Choroid plexus epithelial cell (primary cell): ENCODE data around the gene PEX26.
"Not testable (repeated sequence)": the region's sequence is repeated elsewhere in the genome, so short reads cannot be mapped to it uniquely, and the experiment has no call there.

Experiments
- DNase-seq: peaks from one replicate; pipeline ENCODE4 v3.0.0-alpha.2; 2010; ENCODE audit warnings: low read depth
- H3K4me3 ChIP-seq: 2 replicates; pipeline ENCODE4 v1.5.1; 2011; ENCODE audit warnings: low read depth, mild to moderate bottlenecking, control low read depth, low read length, moderate library complexity
- CTCF ChIP-seq: conservative IDR thresholded peaks from 2 replicates; pipeline ENCODE4 v1.5.1; 2011; ENCODE audit warnings: low read depth, mild to moderate bottlenecking, control low read depth, inconsistent platforms, low read length, moderate library complexity

Gene PEX26

GRCh38 chr22:18067548-18068341 is 10.0 kb upstream of the PEX26 start:
- no peak for TF ChIP-seq CTCF
- no peak for DNase-seq
- H3K4me3 ChIP-seq, result no peak overlapping the region

- no peak overlapping the region for H3K4me3 ChIP-seq
- DNase-seq, result no peak
- no peak for TF ChIP-seq CTCF
Observed at GRCh38 chr22:18068381-18068988, 9.3 kb upstream of the PEX26 start.

- no peak overlapping the region for H3K4me3 ChIP-seq
- TF ChIP-seq CTCF, result no peak
- DNase-seq, result no peak
Observed at GRCh38 chr22:18069041-18069440, 8.7 kb upstream of the PEX26 start.

- DNase-seq, result no peak
- TF ChIP-seq CTCF, result no peak
- no peak overlapping the region for H3K4me3 ChIP-seq
Observed at GRCh38 chr22:18070041-18070440, 7.7 kb upstream of the PEX26 start.

GRCh38 chr22:18070556-18071306 is 7.1 kb upstream of the PEX26 start:
- TF ChIP-seq CTCF, result peak; percentile 27
- no peak for DNase-seq
- no peak overlapping the region for H3K4me3 ChIP-seq

GRCh38 chr22:18071307-18071967 is 6.4 kb upstream of the PEX26 start:
- not testable (repeated sequence) for DNase-seq, H3K4me3 ChIP-seq

- no peak for DNase-seq
- TF ChIP-seq CTCF, result no peak
- no peak overlapping the region for H3K4me3 ChIP-seq
Observed at GRCh38 chr22:18071968-18072310, 5.9 kb upstream of the PEX26 start.
